GM12873 (cell line): ENCODE data around the gene FBXO34.
A peak's percentile ranks its signal among the peaks of the same experiment; 100 is the strongest.

ENCODE experiments used
- TF ChIP-seq, protein P1 (sequence below): IDR thresholded peaks from 2 replicates; pipeline ENCODE4 v1.5.1; 2012; ENCODE audit warnings: low read depth, mild to moderate bottlenecking, moderate library complexity, low read length, control low read depth; ENCODE audit not compliant: insufficient read depth; ENCODE audit errors: missing control alignments

Gene FBXO34

DNA sequence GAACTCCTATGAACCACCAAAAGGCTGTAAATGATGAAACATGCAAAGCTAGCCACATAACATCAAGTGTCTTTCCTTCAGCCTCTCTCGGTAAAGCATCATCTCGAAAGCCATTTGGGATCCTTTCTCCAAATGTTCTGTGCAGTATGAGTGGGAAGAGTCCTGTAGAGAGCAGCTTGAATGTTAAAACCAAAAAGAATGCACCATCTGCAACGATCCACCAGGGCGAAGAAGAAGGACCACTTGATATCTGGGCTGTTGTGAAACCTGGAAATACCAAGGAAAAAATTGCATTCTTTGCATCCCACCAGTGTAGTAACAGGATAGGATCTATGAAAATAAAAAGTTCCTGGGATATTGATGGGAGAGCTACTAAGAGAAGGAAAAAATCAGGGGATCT is 79.2 kb downstream of the FBXO34 start:
- TF ChIP-seq, protein P1, sequence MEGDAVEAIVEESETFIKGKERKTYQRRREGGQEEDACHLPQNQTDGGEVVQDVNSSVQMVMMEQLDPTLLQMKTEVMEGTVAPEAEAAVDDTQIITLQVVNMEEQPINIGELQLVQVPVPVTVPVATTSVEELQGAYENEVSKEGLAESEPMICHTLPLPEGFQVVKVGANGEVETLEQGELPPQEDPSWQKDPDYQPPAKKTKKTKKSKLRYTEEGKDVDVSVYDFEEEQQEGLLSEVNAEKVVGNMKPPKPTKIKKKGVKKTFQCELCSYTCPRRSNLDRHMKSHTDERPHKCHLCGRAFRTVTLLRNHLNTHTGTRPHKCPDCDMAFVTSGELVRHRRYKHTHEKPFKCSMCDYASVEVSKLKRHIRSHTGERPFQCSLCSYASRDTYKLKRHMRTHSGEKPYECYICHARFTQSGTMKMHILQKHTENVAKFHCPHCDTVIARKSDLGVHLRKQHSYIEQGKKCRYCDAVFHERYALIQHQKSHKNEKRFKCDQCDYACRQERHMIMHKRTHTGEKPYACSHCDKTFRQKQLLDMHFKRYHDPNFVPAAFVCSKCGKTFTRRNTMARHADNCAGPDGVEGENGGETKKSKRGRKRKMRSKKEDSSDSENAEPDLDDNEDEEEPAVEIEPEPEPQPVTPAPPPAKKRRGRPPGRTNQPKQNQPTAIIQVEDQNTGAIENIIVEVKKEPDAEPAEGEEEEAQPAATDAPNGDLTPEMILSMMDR: no peak

DNA sequence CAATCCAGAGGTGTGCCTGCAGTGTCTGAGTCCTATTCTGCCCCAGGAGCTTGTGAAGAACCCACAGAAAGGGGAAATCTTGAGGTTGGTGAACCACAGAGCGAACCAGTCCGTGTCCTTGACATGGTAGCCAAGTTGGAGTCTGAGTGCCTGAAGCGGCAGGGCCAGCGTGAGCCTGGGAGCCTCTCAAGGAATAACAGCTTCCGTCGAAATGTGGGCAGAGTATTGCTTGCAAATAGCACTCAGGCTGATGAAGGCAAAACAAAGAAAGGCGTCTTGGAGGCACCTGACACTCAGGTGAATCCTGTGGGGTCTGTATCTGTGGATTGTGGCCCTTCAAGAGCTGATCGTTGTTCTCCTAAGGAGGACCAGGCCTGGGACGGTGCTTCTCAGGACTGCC is 79.9 kb downstream of the FBXO34 start:
- TF ChIP-seq, protein P1: no peak

DNA sequence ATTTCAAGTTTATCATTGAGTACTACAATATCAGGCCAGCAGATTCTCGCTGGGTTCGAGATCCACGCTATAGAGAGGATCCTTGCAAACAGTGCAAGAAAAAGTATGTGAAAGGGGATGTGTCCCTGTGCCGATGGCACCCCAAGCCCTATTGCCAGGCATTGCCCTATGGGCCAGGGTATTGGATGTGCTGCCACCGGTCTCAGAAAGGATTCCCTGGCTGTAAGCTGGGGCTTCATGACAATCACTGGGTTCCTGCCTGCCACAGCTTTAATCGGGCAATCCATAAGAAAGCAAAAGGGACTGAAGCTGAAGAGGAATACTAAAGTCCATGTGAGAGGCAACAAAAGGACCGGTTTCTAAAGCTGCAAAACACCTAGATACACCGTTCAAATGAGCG is 81.0 kb downstream of the FBXO34 start:
- TF ChIP-seq, protein P1: no peak

DNA sequence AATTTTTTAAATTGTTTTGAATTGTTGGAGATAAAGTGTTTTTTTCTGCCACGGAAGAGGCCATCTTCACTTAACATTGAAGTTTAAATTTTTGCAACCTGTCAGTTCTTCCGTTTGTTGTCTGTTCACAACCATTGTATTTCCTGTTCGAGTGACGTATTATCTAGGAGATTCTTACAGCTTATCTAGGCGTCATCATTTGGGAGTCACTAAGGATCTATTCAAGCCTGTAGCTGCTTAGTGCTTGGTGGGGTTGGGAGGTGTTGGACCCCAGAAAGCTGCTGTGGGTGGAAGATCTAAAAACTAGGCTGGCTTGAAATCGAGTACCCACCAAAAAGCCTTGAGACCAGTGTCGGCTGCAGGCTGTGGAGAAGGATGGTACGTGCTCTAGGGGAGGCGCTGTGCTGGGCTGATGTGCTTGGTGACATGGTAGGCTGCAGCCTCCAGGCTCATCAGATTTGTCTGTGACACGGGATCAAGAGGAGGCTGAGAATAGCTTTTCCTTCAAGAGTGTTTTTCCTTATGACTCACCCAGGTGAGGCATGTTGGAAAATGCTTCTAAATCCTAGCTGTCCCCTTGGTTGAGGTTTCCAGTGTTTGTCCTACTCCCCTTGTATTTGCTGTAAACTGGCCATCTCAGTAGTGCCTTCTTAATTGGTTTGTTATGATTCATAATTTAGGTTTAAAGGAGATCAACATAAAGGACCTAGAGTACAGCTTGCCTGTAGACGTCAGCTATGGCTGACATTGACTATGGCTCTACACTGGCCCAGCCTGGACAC is 82.7 kb downstream of the FBXO34 start:
- TF ChIP-seq, protein P1: no peak

DNA sequence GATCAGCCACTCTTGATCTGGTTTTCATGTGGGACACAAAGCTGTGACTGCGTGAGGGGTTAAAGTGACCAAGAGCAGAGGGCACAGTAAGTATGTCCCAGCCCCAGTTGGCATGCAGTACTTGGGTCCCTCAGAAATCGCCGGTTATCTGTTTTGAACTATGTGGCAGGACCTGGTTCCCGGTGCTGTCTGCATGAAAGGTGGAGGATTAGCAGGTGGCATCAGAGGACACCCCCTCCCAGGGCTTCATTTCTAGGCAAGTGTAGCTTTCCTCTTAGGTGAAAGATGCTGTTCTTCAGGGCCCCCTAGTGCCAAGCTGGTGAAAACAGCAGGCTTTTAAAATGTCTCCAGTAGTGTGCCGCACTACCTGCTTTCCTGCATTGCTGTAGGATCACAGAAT is 83.3 kb downstream of the FBXO34 start:
- TF ChIP-seq, protein P1: peak; percentile 76

DNA sequence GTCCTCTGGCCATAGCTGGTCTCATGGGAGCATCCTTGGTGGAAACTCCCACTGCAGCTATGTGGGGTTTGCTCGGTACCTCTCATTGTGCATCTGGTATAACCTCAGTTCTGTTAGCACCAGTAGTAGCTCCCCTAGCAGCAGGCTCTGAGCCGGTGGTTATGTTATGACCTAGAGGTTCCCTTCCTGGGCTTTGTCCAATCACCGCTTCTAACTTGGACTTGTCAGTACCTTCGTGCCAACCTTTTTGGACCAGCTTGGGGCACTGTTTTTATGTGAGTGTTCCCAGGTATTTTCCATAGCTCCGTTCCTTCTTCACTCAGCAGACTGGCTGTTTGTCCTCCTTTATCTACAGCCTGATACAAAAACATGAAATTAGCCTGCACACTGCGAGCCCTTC is 84.7 kb downstream of the FBXO34 start:
- TF ChIP-seq, protein P1: no peak

DNA sequence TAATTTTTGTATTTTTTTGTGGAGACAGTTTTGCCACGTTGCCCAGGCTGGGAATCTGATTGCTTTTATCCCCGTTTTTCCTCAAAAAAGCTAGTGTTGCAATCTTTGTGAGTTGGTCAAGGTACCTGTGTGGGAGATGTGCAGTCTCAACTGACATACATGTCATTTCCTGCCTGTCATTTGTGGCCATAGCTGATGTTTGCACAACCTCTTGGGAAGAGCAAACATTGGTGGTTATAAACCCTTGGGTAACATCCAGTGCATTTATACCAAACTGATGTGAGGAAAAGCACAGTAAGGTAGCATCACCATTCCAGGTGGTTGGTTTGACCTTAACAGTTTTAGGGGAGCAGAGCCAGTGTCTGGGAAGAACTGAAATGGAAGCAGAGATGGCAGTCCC is 85.7 kb downstream of the FBXO34 start:
- TF ChIP-seq, protein P1: no peak
